Osteoblast (primary cell): ENCODE data around the gene CUX1. TPM values are rescaled to one million over a fixed set of nuclear protein-coding genes. Genes with fewer than 3 reads are reported as not detected.

Source experiments
- DNase-seq: peaks from one replicate; pipeline ENCODE4 v3.0.0; 2011; ENCODE audit warnings: low spot score, mixed read lengths; ENCODE audit not compliant: insufficient read length; ENCODE audit errors: missing footprints
- H2AFZ ChIP-seq: 2 replicates; pipeline ENCODE4 v1.6.0; 2011; ENCODE audit warnings: mild to moderate bottlenecking, low read length
- H3K27ac ChIP-seq: 2 replicates; pipeline ENCODE4 v1.5.1; 2011; ENCODE audit warnings: mild to moderate bottlenecking, low read depth, low read length, moderate library complexity
- H3K27me3 ChIP-seq: 2 replicates; pipeline ENCODE4 v1.6.0; 2012; ENCODE audit warnings: mild to moderate bottlenecking, control low read depth, inconsistent platforms, low read length, moderate library complexity; ENCODE audit not compliant: insufficient read depth
- H3K36me3 ChIP-seq: 2 replicates; pipeline ENCODE4 v1.5.1; 2011; ENCODE audit warnings: mild to moderate bottlenecking, low read length, control low read depth, moderate library complexity; ENCODE audit not compliant: insufficient read depth
- H3K4me1 ChIP-seq: 2 replicates; pipeline ENCODE4 v1.5.1; 2011; ENCODE audit warnings: mild to moderate bottlenecking, low read length, control low read depth, moderate library complexity; ENCODE audit not compliant: insufficient read depth
- H3K4me2 ChIP-seq: 2 replicates; pipeline ENCODE4 v1.6.0; 2011; ENCODE audit warnings: mild to moderate bottlenecking, low read length; ENCODE audit not compliant: insufficient read depth
- H3K4me3 ChIP-seq: fragments of 200-600 bp; sonication (generic); 3 replicates; pipeline ENCODE4 v1.5.1; 2012; ENCODE audit warnings: mild to moderate bottlenecking, low read length, inconsistent platforms; ENCODE audit not compliant: insufficient read depth
- H3K79me2 ChIP-seq: 2 replicates; pipeline ENCODE4 v1.6.0; 2012; ENCODE audit warnings: mild to moderate bottlenecking, low read length, control low read depth, inconsistent platforms; ENCODE audit not compliant: insufficient read depth
- H3K9me3 ChIP-seq: 2 replicates; pipeline ENCODE4 v1.5.1; 2011; ENCODE audit warnings: low read depth, low read length, control low read depth
- H4K20me1 ChIP-seq: 2 replicates; pipeline ENCODE4 v1.6.0; 2012; ENCODE audit warnings: mild to moderate bottlenecking, low read length, control low read depth; ENCODE audit not compliant: insufficient read depth
- total RNA-seq: library from RNA; depleted of rRNA; stranded (reverse); fragments of >200 nt; gene quantifications from 2 replicates; pipeline ENCODE4 v1.2.3, GENCODE V29; 2012
- TF ChIP-seq, protein P1 (sequence below): IDR thresholded peaks from 2 replicates; pipeline ENCODE4 v1.5.1; 2011; ENCODE audit warnings: mild to moderate bottlenecking, low read depth, low read length, moderate library complexity; ENCODE audit errors: extremely low read depth

Gene CUX1
- total RNA-seq, 1 donor: 41.6 TPM

DNA sequence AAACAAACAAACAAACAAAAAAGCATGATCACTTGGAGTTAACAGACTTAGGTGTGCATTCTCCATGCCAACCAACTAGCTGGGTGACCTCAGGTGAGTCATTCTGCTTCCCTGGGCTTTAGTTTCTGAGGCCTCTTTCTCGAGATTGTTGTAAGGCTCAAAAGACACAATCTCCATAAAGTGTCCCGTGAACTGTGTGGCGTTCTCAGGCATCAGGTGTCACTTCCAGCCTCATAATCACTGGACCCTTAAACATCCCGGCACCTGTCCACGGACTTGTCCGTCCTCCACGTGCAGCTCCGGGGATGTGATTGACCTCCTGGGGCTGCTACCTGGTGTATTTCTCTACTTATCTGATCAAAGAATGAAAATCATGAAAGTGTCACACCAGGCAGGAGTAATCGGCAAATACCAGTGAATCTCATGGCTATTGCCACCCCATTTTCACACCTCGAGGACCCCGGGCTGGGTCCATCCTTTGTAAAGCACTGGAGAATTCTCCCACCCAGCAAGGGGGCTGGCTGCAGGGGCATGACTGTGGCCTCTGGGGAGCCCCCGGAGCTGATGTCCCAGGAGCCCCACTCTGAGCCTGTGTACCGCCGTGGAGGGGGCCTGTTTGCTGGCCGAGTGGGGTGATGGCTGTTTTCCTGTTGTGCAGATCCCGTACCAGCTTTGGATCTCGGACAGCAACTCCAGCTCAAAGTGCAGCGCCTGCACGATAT is 279.4 kb downstream of the CUX1 start:
- no peaks in the 10 kb centered on the region for H3K4me1 ChIP-seq
- no peak overlapping the region for H2AFZ ChIP-seq
- no peak overlapping the region for H3K4me3 ChIP-seq
- H3K27me3 ChIP-seq: no peaks in the 10 kb centered on the region
- no peaks in the 10 kb centered on the region for H3K79me2 ChIP-seq
- H3K36me3 ChIP-seq: peaks cover 15% of the 10 kb centered on the region
- H3K4me2 ChIP-seq: no peak overlapping the region
- no peaks in the 10 kb centered on the region for H3K9me3 ChIP-seq
- TF ChIP-seq, protein P1, sequence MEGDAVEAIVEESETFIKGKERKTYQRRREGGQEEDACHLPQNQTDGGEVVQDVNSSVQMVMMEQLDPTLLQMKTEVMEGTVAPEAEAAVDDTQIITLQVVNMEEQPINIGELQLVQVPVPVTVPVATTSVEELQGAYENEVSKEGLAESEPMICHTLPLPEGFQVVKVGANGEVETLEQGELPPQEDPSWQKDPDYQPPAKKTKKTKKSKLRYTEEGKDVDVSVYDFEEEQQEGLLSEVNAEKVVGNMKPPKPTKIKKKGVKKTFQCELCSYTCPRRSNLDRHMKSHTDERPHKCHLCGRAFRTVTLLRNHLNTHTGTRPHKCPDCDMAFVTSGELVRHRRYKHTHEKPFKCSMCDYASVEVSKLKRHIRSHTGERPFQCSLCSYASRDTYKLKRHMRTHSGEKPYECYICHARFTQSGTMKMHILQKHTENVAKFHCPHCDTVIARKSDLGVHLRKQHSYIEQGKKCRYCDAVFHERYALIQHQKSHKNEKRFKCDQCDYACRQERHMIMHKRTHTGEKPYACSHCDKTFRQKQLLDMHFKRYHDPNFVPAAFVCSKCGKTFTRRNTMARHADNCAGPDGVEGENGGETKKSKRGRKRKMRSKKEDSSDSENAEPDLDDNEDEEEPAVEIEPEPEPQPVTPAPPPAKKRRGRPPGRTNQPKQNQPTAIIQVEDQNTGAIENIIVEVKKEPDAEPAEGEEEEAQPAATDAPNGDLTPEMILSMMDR: no peak
- peaks cover 3% of the 10 kb centered on the region for H4K20me1 ChIP-seq
- no peak overlapping the region for H3K27ac ChIP-seq
- DNase-seq: no peak

DNA sequence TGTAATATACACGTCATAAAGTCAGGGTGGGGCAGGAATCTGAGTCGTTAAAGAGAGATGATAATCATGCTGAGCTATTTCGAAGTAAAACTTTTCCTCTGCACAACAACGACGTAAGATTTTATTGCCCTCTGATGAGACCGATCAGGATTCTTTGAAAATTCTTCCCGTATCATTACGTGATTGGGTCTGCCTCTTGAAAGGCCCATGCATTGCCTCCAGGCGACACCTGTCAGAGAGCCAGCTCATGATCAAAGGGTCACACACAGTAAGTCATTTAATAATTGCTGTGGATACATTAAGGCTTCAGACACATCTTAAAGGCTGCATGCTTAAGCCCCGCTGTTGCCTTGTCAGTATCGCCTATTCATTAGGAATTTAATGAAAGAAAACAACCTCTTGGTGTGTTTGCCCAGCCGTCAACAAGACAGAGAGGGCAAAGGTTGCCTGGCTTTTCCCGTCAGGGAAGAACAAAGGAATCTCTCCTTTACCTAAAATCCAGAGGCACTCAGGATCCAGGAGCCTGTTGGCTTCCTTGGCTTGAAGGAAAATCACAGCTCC is 280.3 kb downstream of the CUX1 start:
- Histone ChIP-seq H3K4me1 (no peaks in the 10 kb centered on the region), H3K27ac (no peak overlapping the region), H3K4me3 (no peak overlapping the region), H3K4me2 (no peak overlapping the region), H3K79me2 (no peaks in the 10 kb centered on the region), H3K9me3 (no peaks in the 10 kb centered on the region), H3K27me3 (no peaks in the 10 kb centered on the region), H2AFZ (no peak overlapping the region), H3K36me3 (peaks cover 15% of the 10 kb centered on the region), H4K20me1 (no peaks in the 10 kb centered on the region)
- peak; percentile 90 for DNase-seq
- TF ChIP-seq, protein P1: no peak

DNA sequence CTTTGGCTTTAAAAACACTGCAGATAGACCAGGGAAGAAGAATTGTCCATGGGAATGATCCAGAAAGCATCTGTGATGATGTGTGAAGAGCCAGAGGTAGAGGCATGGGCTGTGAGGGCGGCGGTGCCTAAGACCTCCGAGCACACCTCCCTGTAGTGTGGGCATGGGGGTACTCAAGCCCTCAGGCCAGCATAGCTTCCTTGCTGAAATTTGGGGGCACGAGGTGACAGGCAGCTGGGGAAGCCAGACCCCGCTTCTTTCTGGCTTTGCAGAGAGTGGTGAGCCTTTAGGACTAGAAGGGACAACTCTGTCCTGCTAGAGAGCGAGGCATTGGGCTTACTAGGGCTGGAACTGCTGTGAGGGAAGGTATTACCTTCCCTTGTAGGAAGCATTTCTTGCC is 281.6 kb downstream of the CUX1 start:
- no peak overlapping the region for H2AFZ ChIP-seq
- H3K36me3 ChIP-seq: peaks cover 15% of the 10 kb centered on the region
- TF ChIP-seq, protein P1: no peak
- H3K9me3 ChIP-seq: no peaks in the 10 kb centered on the region
- no peak overlapping the region for H3K27ac ChIP-seq
- no peaks in the 10 kb centered on the region for H3K27me3 ChIP-seq
- H3K79me2 ChIP-seq: no peaks in the 10 kb centered on the region
- H3K4me1 ChIP-seq: no peaks in the 10 kb centered on the region
- no peaks in the 10 kb centered on the region for H4K20me1 ChIP-seq
- DNase-seq: no peak
- H3K4me3 ChIP-seq: no peak overlapping the region
- H3K4me2 ChIP-seq: no peak overlapping the region

DNA sequence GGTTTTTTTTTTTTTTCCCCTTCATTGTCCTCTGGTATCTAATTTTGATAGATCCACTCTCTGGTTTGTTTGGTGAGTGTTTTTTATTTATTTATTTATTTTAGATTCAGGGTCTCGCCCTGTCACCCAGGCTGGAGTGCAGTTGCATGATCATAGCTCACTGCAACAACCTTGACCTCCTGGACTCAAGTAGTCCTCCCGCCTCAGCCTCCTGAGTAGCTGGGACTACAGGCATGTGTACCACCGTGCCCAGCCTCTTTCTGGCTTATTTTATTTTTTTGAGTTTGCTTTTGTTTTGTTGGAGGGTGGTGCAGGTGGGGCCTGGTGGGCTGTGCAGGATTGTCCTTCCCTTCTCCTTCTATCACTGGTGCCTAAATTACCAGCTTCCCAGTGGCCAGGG is 282.0 kb downstream of the CUX1 start:
- TF ChIP-seq, protein P1: no peak
- peaks cover 19% of the 10 kb centered on the region for H3K36me3 ChIP-seq
- H4K20me1 ChIP-seq: no peaks in the 10 kb centered on the region
- no peaks in the 10 kb centered on the region for H3K27me3 ChIP-seq
- no peak overlapping the region for H3K27ac ChIP-seq
- H3K79me2 ChIP-seq: no peaks in the 10 kb centered on the region
- H3K9me3 ChIP-seq: no peaks in the 10 kb centered on the region
- H3K4me3 ChIP-seq: no peak overlapping the region
- no peak overlapping the region for H2AFZ ChIP-seq
- no peaks in the 10 kb centered on the region for H3K4me1 ChIP-seq
- DNase-seq: no peak
- H3K4me2 ChIP-seq: no peak overlapping the region
